ENCODE data around the gene PELI2. TPM values are rescaled to one million over a fixed set of nuclear protein-coding genes. Genes with fewer than 3 reads are reported as not detected.
"Not testable (repeated sequence)": the region's sequence is repeated elsewhere in the genome, so short reads cannot be mapped to it uniquely, and the experiment has no call there.

PELI2 gene
- total RNA-seq, 1 donor from 2014 or later, result 41.0 TPM

- DNase-seq, result no peak
These were observed 26.0 kb downstream of the PELI2 start for GRCh38 chr14:56144176-56144575.

GRCh38 chr14:56145181-56145769, 27.1 kb downstream of the PELI2 start:
- DNase-seq, result no peak

- DNase-seq, result no peak
These were observed 27.8 kb downstream of the PELI2 start for GRCh38 chr14:56145965-56146364.

GRCh38 chr14:56147449-56147848, 29.2 kb downstream of the PELI2 start:
- DNase-seq, result no peak

- DNase-seq, result no peak
These were observed 30.0 kb downstream of the PELI2 start for GRCh38 chr14:56147986-56148901.

GRCh38 chr14:56149151-56149550, 30.9 kb downstream of the PELI2 start:
- no peak for DNase-seq

GRCh38 chr14:56149995-56150394, 31.8 kb downstream of the PELI2 start:
- DNase-seq, result no peak

- DNase-seq, result no peak
These were observed 32.6 kb downstream of the PELI2 start for GRCh38 chr14:56150645-56151345.

- DNase-seq, result no peak
These were observed 34.0 kb downstream of the PELI2 start for GRCh38 chr14:56152221-56152620.

GRCh38 chr14:56153267-56153666, 35.1 kb downstream of the PELI2 start:
- DNase-seq, result no peak

GRCh38 chr14:56154321-56154720, 36.1 kb downstream of the PELI2 start:
- DNase-seq, result no peak

- no peak for DNase-seq
These were observed 37.9 kb downstream of the PELI2 start for GRCh38 chr14:56156096-56156495.

GRCh38 chr14:56159066-56159465, 40.9 kb downstream of the PELI2 start:
- no peak for DNase-seq

GRCh38 chr14:56160088-56160487, 41.9 kb downstream of the PELI2 start:
- DNase-seq, result no peak

GRCh38 chr14:56161658-56162057, 43.4 kb downstream of the PELI2 start:
- no peak for DNase-seq

GRCh38 chr14:56162476-56162875, 44.3 kb downstream of the PELI2 start:
- DNase-seq, result no peak

GRCh38 chr14:56166579-56166978, 48.4 kb downstream of the PELI2 start:
- not testable (repeated sequence) for DNase-seq

GRCh38 chr14:56168007-56168616, 49.9 kb downstream of the PELI2 start:
- DNase-seq, result no peak

GRCh38 chr14:56170028-56170427, 51.8 kb downstream of the PELI2 start:
- no peak for DNase-seq

- DNase-seq, result no peak
These were observed 52.7 kb downstream of the PELI2 start for GRCh38 chr14:56170877-56171422.

- no peak for DNase-seq
These were observed 53.9 kb downstream of the PELI2 start for GRCh38 chr14:56172074-56172473.

GRCh38 chr14:56172571-56172971, 54.4 kb downstream of the PELI2 start:
- no peak for DNase-seq

All from occipital lobe (tissue), 2 donors.